B cell (primary cell): Measurements from ENCODE around the gene IGLL5. TPM values are rescaled to one million over a fixed set of nuclear protein-coding genes. Genes with fewer than 3 reads are reported as not detected.
"Not testable (repeated sequence)": the region's sequence is repeated elsewhere in the genome, so short reads cannot be mapped to it uniquely, and the experiment has no call there.

Source experiments
- ATAC-seq: fragments of 200-7000 bp; cut with Tn5 transposase; one replicate; pipeline ENCODE4 v1.10.0; 2021; ENCODE audit warnings: low read depth, mild to moderate bottlenecking, moderate number of reproducible peaks, moderate library complexity
- CTCF ChIA-PET: fragments of 350-600 bp; sonication (Branson Sonifier 250); formaldehyde crosslinking; loops from one replicate; lab custom pipeline; 2021; ENCODE audit warnings: antibody characterized with exemption, inconsistent platforms; lab: Charles Lee
- POLR2A ChIA-PET: fragments of 350-600 bp; sonication (Branson Sonifier 250); formaldehyde crosslinking; loops from one replicate; lab custom pipeline; 2021; ENCODE audit warnings: antibody characterized with exemption; lab: Charles Lee
- DNase-seq: peaks from one replicate; pipeline ENCODE4 v3.0.0; 2013
- H2AFZ ChIP-seq: 2 replicates; pipeline ENCODE4 v1.6.1; 2012; ENCODE audit warnings: mild to moderate bottlenecking, low read depth, low read length; ENCODE audit not compliant: insufficient read depth, poor library complexity, severe bottlenecking
- H3K27ac ChIP-seq, 2 donors: 1 replicate in 1 of 2; 2 replicates in 1 of 2; pipeline ENCODE4 v1.5.1; 2012 to 2013; ENCODE audit warnings: low read length in 2 of 2, mild to moderate bottlenecking in 2 of 2, moderate library complexity in 1 of 2
- H3K27me3 ChIP-seq, 4 experiments: fragments of 200-600 bp in 1 of 4; sonication (generic) in 1 of 4; replicated peaks in 1 of 4; 1 replicate in 2 of 4; 2 replicates in 2 of 4; pipeline versions ENCODE4 v1.6.1 to v1.7.0; 2013 to 2016; ENCODE audit warnings: low read length in 3 of 4, mild to moderate bottlenecking in 2 of 4, mixed read lengths in 1 of 4, moderate library complexity in 1 of 4; ENCODE audit not compliant: insufficient read depth in 4 of 4, control insufficient read depth in 3 of 4; ENCODE audit errors: control extremely low read depth in 1 of 4
- H3K36me3 ChIP-seq, 2 experiments: replicated peaks in 1 of 2; 1 replicate in 1 of 2; 2 replicates in 1 of 2; pipeline versions ENCODE4 v1.6.1 to v1.7.1; 2013; ENCODE audit warnings: low read length in 1 of 2; ENCODE audit not compliant: insufficient read depth in 2 of 2, control insufficient read depth in 1 of 2; ENCODE audit errors: control extremely low read depth in 1 of 2, extremely low read depth in 1 of 2
- H3K4me1 ChIP-seq, 2 donors: fragments of 200-600 bp in 1 of 2; sonication (generic) in 1 of 2; 1 replicate in 1 of 2; 2 replicates in 1 of 2; pipeline versions ENCODE4 v1.5.1 to v1.6.1; 2013 to 2017; ENCODE audit warnings: low read length in 2 of 2; ENCODE audit not compliant: control insufficient read depth in 2 of 2, insufficient read depth in 2 of 2
- H3K4me2 ChIP-seq: replicated peaks from 2 replicates; pipeline ENCODE3; 2012; ENCODE audit warnings: mild to moderate bottlenecking, low read depth, low read length; ENCODE audit not compliant: poor library complexity, severe bottlenecking
- H3K4me3 ChIP-seq, 5 experiments: fragments of 200-600 bp in 1 of 5; sonication (generic) in 1 of 5; 1 replicate in 3 of 5; 2 replicates in 2 of 5; pipeline versions ENCODE4 v1.5.1 to v1.7.0; 2011 to 2016; ENCODE audit warnings: low read length in 4 of 5, mild to moderate bottlenecking in 4 of 5, low read depth in 2 of 5, control low read depth in 1 of 5, moderate library complexity in 1 of 5; ENCODE audit not compliant: insufficient read depth in 1 of 5; ENCODE audit errors: control extremely low read depth in 1 of 5, extremely low read depth in 1 of 5
- H3K79me2 ChIP-seq: fragments of 200-600 bp; sonication (generic); one replicate; pipeline ENCODE4 v1.6.0; 2016; ENCODE audit warnings: low read length; ENCODE audit not compliant: control insufficient read depth, insufficient read depth
- H3K9ac ChIP-seq: fragments of 200-600 bp; sonication (generic); 2 replicates; pipeline ENCODE4 v1.6.1; 2017; ENCODE audit warnings: mild to moderate bottlenecking, low read length, moderate library complexity
- H3K9me3 ChIP-seq, 3 donors: one replicate each; pipeline versions ENCODE4 v1.6.1 to v1.7.1; 2013; ENCODE audit warnings: low read length in 2 of 3; ENCODE audit not compliant: control insufficient read depth in 2 of 3, insufficient read depth in 1 of 3; ENCODE audit errors: control extremely low read depth in 1 of 3
- H4K20me1 ChIP-seq: 2 replicates; pipeline ENCODE4 v1.6.0; 2012; ENCODE audit warnings: mild to moderate bottlenecking, low read length; ENCODE audit not compliant: insufficient read depth, control insufficient read depth, poor library complexity, severe bottlenecking
- H3K27ac Mint-ChIP-seq: one replicate; pipeline ENCODE4 v1.8.0; 2021; ENCODE audit warnings: mixed read lengths
- H3K27me3 Mint-ChIP-seq: one replicate; pipeline ENCODE4 v1.8.0; 2021; ENCODE audit warnings: mixed read lengths
- H3K4me1 Mint-ChIP-seq: one replicate; pipeline ENCODE4 v1.8.0; 2021; ENCODE audit warnings: mixed read lengths
- H3K4me3 Mint-ChIP-seq: one replicate; pipeline ENCODE4 v1.8.0; 2021; ENCODE audit warnings: mixed read lengths
- H3K9me3 Mint-ChIP-seq: one replicate; pipeline ENCODE4 v1.8.0; 2022; ENCODE audit warnings: mixed read lengths; ENCODE audit not compliant: insufficient read depth
- CTCF ChIP-seq: fragments of 200-600 bp; IDR thresholded peaks from one replicate; pipeline ENCODE4 v1.8.0; 2022; ENCODE audit warnings: antibody characterized with exemption, mild to moderate bottlenecking
- EZH2 ChIP-seq: IDR thresholded peaks from 2 replicates; pipeline ENCODE4 v1.6.1; 2012; ENCODE audit warnings: borderline replicate concordance, low read depth, mild to moderate bottlenecking, moderate library complexity, low read length; ENCODE audit not compliant: insufficient read depth, poor library complexity, severe bottlenecking
- WGBS: methylation state at CpG from one replicate; pipeline ENCODE4 v1.1.5; 2013; ENCODE audit warnings: missing lambda C conversion rate; ENCODE audit not compliant: insufficient coverage; 5-methylcytosine and 5-hydroxymethylcytosine counted together
- intact Hi-C: fragments of 100-400 bp; cut with micrococcal nuclease; formaldehyde crosslinking; loops from one replicate; pipeline ENCODE4 v1.10.0; 2022
- polyA plus RNA-seq: library from polyadenylated mRNA; depleted of rRNA; stranded (reverse); fragments of >200 nt; gene quantifications from 2 replicates; pipeline ENCODE4 v1.2.3, GENCODE V29; 2012
- total RNA-seq, 2 donors: library from RNA; stranded (reverse); fragments of 120-200 nt in 1 of 2; gene quantifications; 1 replicate in 1 of 2; 2 replicates in 1 of 2; pipeline versions ENCODE4 v1.2.3 to v1.2.4, GENCODE V29; 2013 to 2022

IGLL5 gene
- total and polyA plus RNA-seq, 2 donors (not counting 1 experiment from before 2014, with no cell fraction given), result 39.8 to 365 TPM

- Histone ChIP-seq H3K9ac (no peak overlapping the region), H2AFZ (no peak overlapping the region), H3K36me3 (no peaks in the 10 kb centered on the region), H4K20me1 (no peaks in the 10 kb centered on the region), H3K79me2 (peaks cover 30% of the 10 kb centered on the region), H3K4me1 (peaks cover 55 to 93% of the 10 kb centered on the region in 2 donors), H3K9me3 (peaks cover 0 to 5% (median 0%) of the 10 kb centered on the region in 3 donors), H3K27ac (no peak overlapping the region), H3K4me2 (no peak overlapping the region), H3K4me3 (no peak overlapping the region), H3K27me3 (no peaks in the 10 kb centered on the region)
- Mint-ChIP-seq H3K4me3 (no peak overlapping the region), H3K27me3 (no peaks in the 10 kb centered on the region), H3K27ac (peak overlapping the region; percentile 72), H3K9me3 (no peaks in the 10 kb centered on the region), H3K4me1 (peaks cover 82% of the 10 kb centered on the region)
- ATAC-seq, result no peak
- no peak for DNase-seq
- ChIA-PET CTCF (interaction anchor here (2.2 kb wide), 1 partner anchor 14 kb away, joined by 5 read pairs; no protein-coding TSS in a partner anchor), POLR2A (no interaction called here)
- WGBS, result 87% methylated on average over 5 of the region's 8 CpGs
- intact Hi-C loops, result no loop called here
- TF ChIP-seq CTCF (no peak), EZH2 (no peak)
These were observed 34.0 kb downstream of the IGLL5 start for GRCh38 chr22:22921575-22921974.

- H3K79me2 ChIP-seq, result peaks cover 24% of the 10 kb centered on the region
- H3K27ac ChIP-seq, result peak overlapping the region in 1 of 2 donors; percentile 28
- POLR2A ChIA-PET, H3K36me3 ChIP-seq, H2AFZ ChIP-seq, DNase-seq, H3K9me3 ChIP-seq, H3K4me2 ChIP-seq, H3K27me3 ChIP-seq, H4K20me1 ChIP-seq, H3K4me3 ChIP-seq, H3K27me3 Mint-ChIP-seq, H3K9ac ChIP-seq, H3K4me3 Mint-ChIP-seq, intact Hi-C loops, H3K9me3 Mint-ChIP-seq, ATAC-seq: not testable (repeated sequence)
- peaks cover 60 to 97% of the 10 kb centered on the region in 2 donors for H3K4me1 ChIP-seq
- WGBS, result 82% methylated on average over 5 of the region's 16 CpGs
- CTCF ChIA-PET, result interaction anchor here (1.1 to 2.2 kb wide), 2 partner anchors 13 to 32 kb away, joined by 3 to 5 read pairs; no protein-coding TSS in a partner anchor
- peak overlapping the region; percentile 72 for H3K27ac Mint-ChIP-seq
- peaks cover 84% of the 10 kb centered on the region for H3K4me1 Mint-ChIP-seq
These were observed 34.7 kb downstream of the IGLL5 start for GRCh38 chr22:22922092-22922953.
